ENCODE measurements around the gene PCDH9.

DNA sequence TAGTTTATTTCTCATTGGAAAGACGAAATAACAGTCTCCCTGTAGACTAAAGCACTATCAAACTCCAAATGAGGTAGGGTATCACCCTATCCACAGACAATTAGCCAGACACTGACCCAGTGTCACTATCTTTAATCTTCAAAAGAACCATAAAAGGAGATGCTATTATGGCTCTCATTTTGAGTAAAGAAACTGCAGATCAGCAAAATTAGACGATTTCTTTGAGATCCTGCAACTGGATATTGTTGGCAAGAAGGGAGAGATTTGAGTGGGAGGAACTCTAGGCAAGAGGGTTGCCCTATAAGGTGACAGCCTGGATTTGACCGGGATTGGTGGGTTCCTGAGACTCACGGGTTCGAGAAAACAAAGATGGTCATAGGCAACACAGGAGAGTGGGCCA lies 71.2 kb downstream of the PCDH9 start:
- TF ChIP-seq, protein P1, sequence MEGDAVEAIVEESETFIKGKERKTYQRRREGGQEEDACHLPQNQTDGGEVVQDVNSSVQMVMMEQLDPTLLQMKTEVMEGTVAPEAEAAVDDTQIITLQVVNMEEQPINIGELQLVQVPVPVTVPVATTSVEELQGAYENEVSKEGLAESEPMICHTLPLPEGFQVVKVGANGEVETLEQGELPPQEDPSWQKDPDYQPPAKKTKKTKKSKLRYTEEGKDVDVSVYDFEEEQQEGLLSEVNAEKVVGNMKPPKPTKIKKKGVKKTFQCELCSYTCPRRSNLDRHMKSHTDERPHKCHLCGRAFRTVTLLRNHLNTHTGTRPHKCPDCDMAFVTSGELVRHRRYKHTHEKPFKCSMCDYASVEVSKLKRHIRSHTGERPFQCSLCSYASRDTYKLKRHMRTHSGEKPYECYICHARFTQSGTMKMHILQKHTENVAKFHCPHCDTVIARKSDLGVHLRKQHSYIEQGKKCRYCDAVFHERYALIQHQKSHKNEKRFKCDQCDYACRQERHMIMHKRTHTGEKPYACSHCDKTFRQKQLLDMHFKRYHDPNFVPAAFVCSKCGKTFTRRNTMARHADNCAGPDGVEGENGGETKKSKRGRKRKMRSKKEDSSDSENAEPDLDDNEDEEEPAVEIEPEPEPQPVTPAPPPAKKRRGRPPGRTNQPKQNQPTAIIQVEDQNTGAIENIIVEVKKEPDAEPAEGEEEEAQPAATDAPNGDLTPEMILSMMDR (IDR thresholded peaks at IDR 0.05): no peak
- no peak for TF ChIP-seq POLR2A (IDR thresholded peaks at IDR 0.05)

Measured in Peyer's patch (tissue), 4 donors.